ENCODE results near the gene ATP11A. TPM values are rescaled to one million over a fixed set of nuclear protein-coding genes. Genes with fewer than 3 reads are reported as not detected.
"Not testable (repeated sequence)": the region's sequence is repeated elsewhere in the genome, so short reads cannot be mapped to it uniquely, and the experiment has no call there.

ATP11A gene
- total RNA-seq, 1 donor from 2014 or later: 6.1 TPM

DNA sequence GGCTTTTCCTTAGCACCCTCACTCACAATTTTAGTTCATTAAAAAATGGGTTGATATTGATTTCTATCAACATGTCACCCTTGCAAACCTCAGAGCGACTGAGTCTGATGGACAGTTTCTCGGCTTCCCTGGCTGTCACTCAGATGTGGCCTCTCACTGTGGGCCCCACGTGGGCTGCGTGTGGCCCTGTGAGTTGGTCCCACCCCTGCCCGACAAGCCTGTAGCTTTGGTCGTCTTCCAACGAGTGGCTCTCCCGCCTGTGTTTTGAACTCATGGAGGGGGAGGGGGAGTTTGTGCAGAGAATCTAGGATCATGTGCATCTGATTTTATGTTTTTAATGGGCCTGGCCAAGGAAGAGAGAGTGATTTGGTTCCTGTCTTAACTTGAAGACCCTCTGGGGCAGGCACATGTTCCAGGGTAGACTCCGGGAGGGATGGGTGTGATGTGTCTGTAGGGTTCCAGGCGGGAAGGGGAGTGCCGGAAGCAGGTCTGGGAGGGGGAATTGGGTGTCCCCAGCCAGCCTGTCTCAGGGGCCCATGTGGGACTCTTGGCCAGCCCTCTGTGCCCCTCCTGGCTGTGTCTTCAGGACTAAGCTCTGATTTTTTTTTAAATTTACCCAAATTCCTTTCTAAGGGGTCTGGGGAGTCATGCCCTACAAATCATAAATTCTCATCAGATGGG, 18.9 kb downstream of the ATP11A start:
- DNase-seq (ENCODE audit: low read depth): no peak
- TF ChIP-seq, protein P1, sequence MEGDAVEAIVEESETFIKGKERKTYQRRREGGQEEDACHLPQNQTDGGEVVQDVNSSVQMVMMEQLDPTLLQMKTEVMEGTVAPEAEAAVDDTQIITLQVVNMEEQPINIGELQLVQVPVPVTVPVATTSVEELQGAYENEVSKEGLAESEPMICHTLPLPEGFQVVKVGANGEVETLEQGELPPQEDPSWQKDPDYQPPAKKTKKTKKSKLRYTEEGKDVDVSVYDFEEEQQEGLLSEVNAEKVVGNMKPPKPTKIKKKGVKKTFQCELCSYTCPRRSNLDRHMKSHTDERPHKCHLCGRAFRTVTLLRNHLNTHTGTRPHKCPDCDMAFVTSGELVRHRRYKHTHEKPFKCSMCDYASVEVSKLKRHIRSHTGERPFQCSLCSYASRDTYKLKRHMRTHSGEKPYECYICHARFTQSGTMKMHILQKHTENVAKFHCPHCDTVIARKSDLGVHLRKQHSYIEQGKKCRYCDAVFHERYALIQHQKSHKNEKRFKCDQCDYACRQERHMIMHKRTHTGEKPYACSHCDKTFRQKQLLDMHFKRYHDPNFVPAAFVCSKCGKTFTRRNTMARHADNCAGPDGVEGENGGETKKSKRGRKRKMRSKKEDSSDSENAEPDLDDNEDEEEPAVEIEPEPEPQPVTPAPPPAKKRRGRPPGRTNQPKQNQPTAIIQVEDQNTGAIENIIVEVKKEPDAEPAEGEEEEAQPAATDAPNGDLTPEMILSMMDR (IDR thresholded peaks at IDR 0.05; ENCODE audit: insufficient read depth, low read length, severe bottlenecking): no peak
- Histone ChIP-seq H3K27me3 (ENCODE audit: control insufficient read depth, insufficient read depth, low read length) (no peaks in the 10 kb centered on the region), H3K36me3 (ENCODE audit: control insufficient read depth, insufficient read depth, low read length) (no peaks in the 10 kb centered on the region), H3K4me3 (ENCODE audit: low read depth, low read length) (no peak overlapping the region)
- no peak for FAIRE-seq

GRCh38 chr13:112709316-112709715, 19.5 kb downstream of the ATP11A start:
- not testable (repeated sequence) for H3K4me3 ChIP-seq (ENCODE audit: low read depth, low read length); H3K36me3 ChIP-seq (ENCODE audit: control insufficient read depth, insufficient read depth, low read length); H3K27me3 ChIP-seq (ENCODE audit: control insufficient read depth, insufficient read depth, low read length); FAIRE-seq; DNase-seq (ENCODE audit: low read depth)

- FAIRE-seq (no peak), DNase-seq (ENCODE audit: low read depth) (no peak)
- TF ChIP-seq, protein P1 (IDR thresholded peaks at IDR 0.05; ENCODE audit: insufficient read depth, low read length, severe bottlenecking): no peak
- H3K4me3 ChIP-seq (ENCODE audit: low read depth, low read length): no peak overlapping the region
- H3K36me3 ChIP-seq (ENCODE audit: control insufficient read depth, insufficient read depth, low read length): no peaks in the 10 kb centered on the region
- H3K27me3 ChIP-seq (ENCODE audit: control insufficient read depth, insufficient read depth, low read length): no peaks in the 10 kb centered on the region
These were observed 20.3 kb downstream of the ATP11A start for GRCh38 chr13:112709825-112710783.

GRCh38 chr13:112710855-112711527, 21.2 kb downstream of the ATP11A start:
- Histone ChIP-seq H3K27me3 (ENCODE audit: control insufficient read depth, insufficient read depth, low read length) (no peaks in the 10 kb centered on the region), H3K36me3 (ENCODE audit: control insufficient read depth, insufficient read depth, low read length) (no peaks in the 10 kb centered on the region), H3K4me3 (ENCODE audit: low read depth, low read length) (peak overlapping the region; percentile 18)
- DNase-seq (ENCODE audit: low read depth) (no peak), FAIRE-seq (no peak)
- TF ChIP-seq, protein P1 (IDR thresholded peaks at IDR 0.05; ENCODE audit: insufficient read depth, low read length, severe bottlenecking): no peak

DNA sequence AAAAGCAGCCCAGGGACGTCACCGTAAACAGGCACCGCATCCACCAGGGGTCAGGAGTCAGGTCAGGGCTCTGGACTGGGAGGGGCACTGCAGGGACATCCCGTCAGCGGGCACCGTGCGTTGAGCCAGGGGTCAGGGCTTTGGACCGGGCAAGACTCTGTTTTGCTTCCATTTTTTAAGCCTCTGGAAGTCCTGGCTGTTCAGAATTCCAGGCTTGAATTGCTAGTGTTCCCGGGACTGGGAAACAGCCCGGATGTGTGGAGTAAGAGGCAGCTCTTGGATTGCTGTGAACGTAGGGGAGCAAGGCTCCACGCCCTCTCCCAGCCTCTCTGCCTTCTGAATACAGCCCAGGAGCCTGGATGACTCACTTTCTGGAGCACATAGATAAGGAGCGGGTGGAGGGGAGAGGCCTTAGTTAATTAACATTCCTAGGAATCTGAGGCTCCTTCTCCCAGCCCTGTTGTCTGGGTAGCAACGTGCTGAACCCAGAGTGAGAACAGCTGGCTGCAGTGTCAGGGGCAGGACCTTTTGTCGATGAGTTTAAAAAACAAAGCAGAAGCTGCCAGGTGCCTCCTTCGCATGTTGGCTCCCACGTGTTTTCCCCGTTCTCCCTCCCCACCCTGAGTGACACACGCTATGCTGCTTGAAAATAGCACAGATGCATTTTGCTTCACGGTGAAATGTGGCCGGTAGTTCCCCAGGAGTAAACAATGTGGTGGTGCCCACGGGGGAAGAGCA, 21.9 kb downstream of the ATP11A start:
- Histone ChIP-seq H3K27me3 (ENCODE audit: control insufficient read depth, insufficient read depth, low read length) (no peaks in the 10 kb centered on the region), H3K36me3 (ENCODE audit: control insufficient read depth, insufficient read depth, low read length) (no peaks in the 10 kb centered on the region), H3K4me3 (ENCODE audit: low read depth, low read length) (peak overlapping the region; percentile 18)
- DNase-seq (ENCODE audit: low read depth) (peak; percentile 95), FAIRE-seq (no peak)
- TF ChIP-seq, protein P1 (IDR thresholded peaks at IDR 0.05; ENCODE audit: insufficient read depth, low read length, severe bottlenecking): peak; percentile 47
